ENCODE results near the gene ATP8B2. TPM values are rescaled to one million over a fixed set of nuclear protein-coding genes. Genes with fewer than 3 reads are reported as not detected.
A peak's percentile ranks its signal among the peaks of the same experiment; 100 is the strongest.
"Not testable (repeated sequence)": the region's sequence is repeated elsewhere in the genome, so short reads cannot be mapped to it uniquely, and the experiment has no call there.

Gene ATP8B2
- total RNA-seq, 4 donors from 2014 or later, result 5.8 to 22.5 (median 7.2) TPM

DNA sequence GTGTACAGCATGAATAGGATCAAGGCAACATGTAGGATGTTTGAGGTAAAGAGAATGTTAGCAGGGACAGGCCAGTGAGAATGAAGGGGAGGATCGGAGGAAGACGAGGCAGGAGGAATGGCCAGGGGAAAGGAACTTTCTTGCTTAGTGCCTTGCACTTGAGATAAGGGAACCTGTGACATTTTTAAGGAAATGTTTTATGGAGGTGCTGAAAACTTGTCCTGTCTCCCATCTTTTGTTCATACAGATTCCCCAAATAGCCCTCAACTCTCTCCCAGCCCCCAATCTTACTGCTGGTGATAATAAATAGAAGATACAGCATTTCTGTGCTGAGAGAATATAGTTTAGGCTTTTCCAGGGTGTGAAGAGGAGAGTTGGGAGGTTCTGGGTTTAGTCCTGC is 13.6 kb downstream of the ATP8B2 start:
- DNase-seq (no peak), ATAC-seq (no peak)
- Histone ChIP-seq H3K27me3 (no peaks in the 10 kb centered on the region), H3K27ac (no peak overlapping the region), H3K4me1 (peaks cover 0 to 6% of the 10 kb centered on the region in 2 donors), H3K4me3 (no peak overlapping the region), H3K9me3 (no peaks in the 10 kb centered on the region), H3K36me3 (no peaks in the 10 kb centered on the region)
- in situ Hi-C loops (cut with MboI; ENCODE audit: low sequenced_read_pairs in 4 of 4) (no loop called here), intact Hi-C loops (cut with DNase I; ENCODE audit: low total_unique reads) (no loop called here)
- no peak for TF ChIP-seq POLR2A (IDR thresholded peaks at IDR 0.05)
- TF ChIP-seq, protein P1, sequence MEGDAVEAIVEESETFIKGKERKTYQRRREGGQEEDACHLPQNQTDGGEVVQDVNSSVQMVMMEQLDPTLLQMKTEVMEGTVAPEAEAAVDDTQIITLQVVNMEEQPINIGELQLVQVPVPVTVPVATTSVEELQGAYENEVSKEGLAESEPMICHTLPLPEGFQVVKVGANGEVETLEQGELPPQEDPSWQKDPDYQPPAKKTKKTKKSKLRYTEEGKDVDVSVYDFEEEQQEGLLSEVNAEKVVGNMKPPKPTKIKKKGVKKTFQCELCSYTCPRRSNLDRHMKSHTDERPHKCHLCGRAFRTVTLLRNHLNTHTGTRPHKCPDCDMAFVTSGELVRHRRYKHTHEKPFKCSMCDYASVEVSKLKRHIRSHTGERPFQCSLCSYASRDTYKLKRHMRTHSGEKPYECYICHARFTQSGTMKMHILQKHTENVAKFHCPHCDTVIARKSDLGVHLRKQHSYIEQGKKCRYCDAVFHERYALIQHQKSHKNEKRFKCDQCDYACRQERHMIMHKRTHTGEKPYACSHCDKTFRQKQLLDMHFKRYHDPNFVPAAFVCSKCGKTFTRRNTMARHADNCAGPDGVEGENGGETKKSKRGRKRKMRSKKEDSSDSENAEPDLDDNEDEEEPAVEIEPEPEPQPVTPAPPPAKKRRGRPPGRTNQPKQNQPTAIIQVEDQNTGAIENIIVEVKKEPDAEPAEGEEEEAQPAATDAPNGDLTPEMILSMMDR (IDR thresholded peaks at IDR 0.05 in 4 of 5, conservative IDR thresholded peaks at IDR 0.05 in 1 of 5), result no peak

DNA sequence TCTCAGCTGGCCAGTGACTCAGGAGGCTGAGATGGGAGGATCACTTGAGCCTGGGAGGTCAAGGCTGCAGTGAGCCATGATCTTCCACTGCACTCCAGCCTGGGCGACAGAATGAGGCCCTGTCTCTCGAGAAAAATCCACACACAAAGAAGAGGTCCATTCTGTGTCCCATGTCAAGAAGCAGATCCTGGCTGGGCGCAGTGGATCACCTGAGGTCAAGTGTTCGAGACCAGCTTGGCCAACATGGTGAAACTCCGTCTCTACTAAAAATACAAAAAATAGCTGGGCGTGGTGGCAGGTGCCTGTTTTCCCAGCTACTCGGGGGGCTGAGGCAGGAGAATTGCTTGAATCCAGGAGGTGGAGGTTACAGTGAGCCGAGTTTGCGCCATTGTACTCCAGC is 16.0 kb downstream of the ATP8B2 start:
- H3K4me1 ChIP-seq; H3K27ac ChIP-seq; H3K36me3 ChIP-seq; DNase-seq; H3K27me3 ChIP-seq; H3K4me3 ChIP-seq; ATAC-seq; in situ Hi-C loops (cut with MboI; ENCODE audit: low sequenced_read_pairs in 4 of 4); H3K9me3 ChIP-seq; intact Hi-C loops (cut with DNase I; ENCODE audit: low total_unique reads): not testable (repeated sequence)

DNA sequence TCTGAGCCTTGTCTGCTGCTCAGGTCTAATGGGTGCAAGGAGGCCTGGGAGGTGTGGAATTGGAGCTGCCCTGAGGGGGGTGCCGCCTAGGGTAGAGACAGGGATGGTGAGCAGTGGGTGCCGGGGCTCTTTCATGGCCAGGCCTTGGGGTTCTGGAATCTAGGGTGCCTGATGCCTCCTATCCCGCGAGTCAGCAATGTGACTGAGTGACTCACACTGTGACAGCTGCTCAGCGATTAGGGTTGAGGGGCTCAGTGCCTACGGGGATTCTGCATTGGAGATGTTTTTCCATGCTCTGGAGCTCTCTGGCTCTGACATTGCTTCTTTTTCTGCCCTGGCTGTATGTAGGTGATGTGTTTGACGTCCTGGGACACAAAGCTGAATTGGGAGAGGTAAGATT is 16.8 kb downstream of the ATP8B2 start:
- TF ChIP-seq, protein P1 (IDR thresholded peaks at IDR 0.05 in 4 of 5, conservative IDR thresholded peaks at IDR 0.05 in 1 of 5), result no peak
- no peak for TF ChIP-seq POLR2A (IDR thresholded peaks at IDR 0.05)
- in situ Hi-C loops (cut with MboI; ENCODE audit: low sequenced_read_pairs in 4 of 4) (no loop called here), intact Hi-C loops (cut with DNase I; ENCODE audit: low total_unique reads) (no loop called here)
- Histone ChIP-seq H3K27me3 (no peaks in the 10 kb centered on the region), H3K4me1 (no peaks in the 10 kb centered on the region), H3K27ac (no peak overlapping the region), H3K4me3 (no peak overlapping the region), H3K9me3 (no peaks in the 10 kb centered on the region), H3K36me3 (no peaks in the 10 kb centered on the region)
- ATAC-seq (no peak), DNase-seq (no peak)

DNA sequence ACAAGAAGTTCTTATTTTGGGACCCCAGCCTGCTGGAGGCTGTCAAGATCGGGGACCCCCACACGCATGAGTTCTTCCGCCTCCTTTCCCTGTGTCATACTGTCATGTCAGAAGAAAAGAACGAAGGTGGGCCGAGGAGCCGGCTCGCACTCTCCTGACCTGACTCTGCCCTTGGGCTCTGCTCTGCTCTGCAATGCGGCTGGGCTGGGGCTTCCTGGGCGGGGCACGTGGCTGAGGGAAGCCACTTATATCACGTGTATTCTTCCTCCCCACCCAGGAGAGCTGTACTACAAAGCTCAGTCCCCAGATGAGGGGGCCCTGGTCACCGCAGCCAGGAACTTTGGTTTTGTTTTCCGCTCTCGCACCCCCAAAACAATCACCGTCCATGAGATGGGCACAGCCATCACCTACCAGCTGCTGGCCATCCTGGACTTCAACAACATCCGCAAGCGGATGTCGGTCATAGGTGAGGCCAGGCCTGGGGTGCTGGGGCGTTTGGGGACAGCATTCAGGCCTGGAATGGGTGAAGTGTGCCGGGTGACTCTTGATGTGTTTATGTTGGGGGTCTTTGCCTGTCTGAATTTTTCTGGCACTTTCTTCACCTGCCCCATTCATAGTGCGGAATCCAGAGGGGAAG is 17.6 kb downstream of the ATP8B2 start:
- in situ Hi-C loops (cut with MboI; ENCODE audit: low sequenced_read_pairs in 4 of 4), result no loop called here
- intact Hi-C loops (cut with DNase I; ENCODE audit: low total_unique reads), result no loop called here
- Histone ChIP-seq H3K9me3 (no peaks in the 10 kb centered on the region), H3K4me3 (no peak overlapping the region), H3K27me3 (no peaks in the 10 kb centered on the region), H3K4me1 (no peaks in the 10 kb centered on the region), H3K36me3 (no peaks in the 10 kb centered on the region), H3K27ac (no peak overlapping the region)
- no peak for ATAC-seq
- TF ChIP-seq, protein P1 (IDR thresholded peaks at IDR 0.05 in 4 of 5, conservative IDR thresholded peaks at IDR 0.05 in 1 of 5), result no peak
- no peak for TF ChIP-seq POLR2A (IDR thresholded peaks at IDR 0.05)
- no peak for DNase-seq

DNA sequence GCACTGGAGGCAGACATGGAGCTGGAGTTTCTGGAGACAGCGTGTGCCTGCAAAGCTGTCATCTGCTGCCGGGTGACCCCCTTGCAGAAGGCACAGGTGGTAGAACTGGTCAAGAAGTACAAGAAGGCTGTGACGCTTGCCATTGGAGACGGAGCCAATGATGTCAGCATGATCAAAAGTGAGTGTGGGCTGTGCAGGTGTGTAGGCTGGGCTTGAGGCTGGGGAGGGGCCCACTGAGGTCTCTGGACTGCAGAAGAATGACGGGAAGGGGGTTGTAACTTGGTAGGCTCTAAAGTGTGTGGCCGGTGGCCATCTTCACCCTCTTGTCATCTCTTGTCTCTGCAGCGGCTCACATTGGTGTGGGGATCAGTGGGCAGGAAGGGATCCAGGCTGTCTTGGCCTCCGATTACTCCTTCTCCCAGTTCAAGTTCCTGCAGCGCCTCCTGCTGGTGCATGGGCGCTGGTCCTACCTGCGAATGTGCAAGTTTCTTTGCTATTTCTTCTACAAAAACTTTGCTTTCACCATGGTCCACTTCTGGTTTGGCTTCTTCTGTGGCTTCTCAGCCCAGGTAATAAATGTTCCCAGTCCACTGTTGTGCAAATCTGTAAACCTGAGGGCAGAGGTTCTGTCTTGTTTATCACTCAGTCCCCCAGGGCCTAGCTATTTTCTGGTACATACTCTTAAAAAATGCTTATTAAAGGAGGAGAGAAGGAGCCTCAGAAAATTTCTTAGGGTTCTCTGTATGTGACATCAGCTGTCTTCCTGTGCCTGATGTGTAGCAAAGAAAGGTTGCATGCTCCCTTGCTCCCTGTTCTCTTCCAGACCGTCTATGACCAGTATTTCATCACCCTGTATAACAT is 19.9 kb downstream of the ATP8B2 start:
- intact Hi-C loops (cut with DNase I; ENCODE audit: low total_unique reads) (loop anchor here (5.0 kb wide), 1 partner anchor 97 kb away; no protein-coding TSS in a partner anchor), in situ Hi-C loops (cut with MboI; ENCODE audit: low sequenced_read_pairs in 4 of 4) (no loop called here)
- Histone ChIP-seq H3K27ac (no peak overlapping the region), H3K9me3 (no peaks in the 10 kb centered on the region), H3K4me1 (no peaks in the 10 kb centered on the region), H3K36me3 (no peaks in the 10 kb centered on the region), H3K27me3 (no peaks in the 10 kb centered on the region), H3K4me3 (no peak overlapping the region)
- TF ChIP-seq, protein P1 (IDR thresholded peaks at IDR 0.05 in 4 of 5, conservative IDR thresholded peaks at IDR 0.05 in 1 of 5), result peak in 2 of 5 experiments; percentile 31 to 35
- TF ChIP-seq POLR2A (IDR thresholded peaks at IDR 0.05), result no peak
- no peak for DNase-seq
- ATAC-seq, result no peak

Measured in gastrocnemius medialis (tissue), 4 donors.